Natural killer cell (primary cell): Measurements from ENCODE around the gene PODXL. TPM values are rescaled to one million over a fixed set of nuclear protein-coding genes. Genes with fewer than 3 reads are reported as not detected.

Source experiments
- ATAC-seq, 3 donors: fragments of 150-1000 bp in 2 of 3; fragments of 200-7000 bp in 1 of 3; cut with Tn5 transposase; 1 replicate in 1 of 3; 2 replicates in 2 of 3; pipeline ENCODE4 v1.10.0; 2021; ENCODE audit warnings: mild to moderate bottlenecking in 2 of 3, moderate library complexity in 2 of 3
- DNase-seq, 2 donors: peaks; one replicate each; pipeline versions ENCODE4 v3.0.0 to v3.0.0-alpha.2; 2013 to 2021; ENCODE audit warnings: mixed read lengths in 1 of 2
- H3K27ac ChIP-seq: one replicate; pipeline ENCODE4 v1.5.1; 2013; ENCODE audit warnings: mild to moderate bottlenecking, low read length
- H3K27me3 ChIP-seq: one replicate; pipeline ENCODE4 v1.6.1; 2013; ENCODE audit warnings: low read length; ENCODE audit not compliant: control insufficient read depth, insufficient read depth
- H3K36me3 ChIP-seq: one replicate; pipeline ENCODE4 v1.6.1; 2013; ENCODE audit warnings: low read length; ENCODE audit not compliant: control insufficient read depth, insufficient read depth
- H3K4me1 ChIP-seq: one replicate; pipeline ENCODE4 v1.6.1; 2013; ENCODE audit warnings: low read length; ENCODE audit not compliant: control insufficient read depth, insufficient read depth
- H3K4me3 ChIP-seq: one replicate; pipeline ENCODE4 v1.5.1; 2013; ENCODE audit warnings: low read length
- H3K9me3 ChIP-seq: one replicate; pipeline ENCODE4 v1.6.1; 2013; ENCODE audit warnings: low read length; ENCODE audit not compliant: control insufficient read depth, insufficient read depth
- H3K27ac Mint-ChIP-seq, 2 donors: one replicate each; pipeline ENCODE4 v1.8.0; 2022; ENCODE audit warnings: mild to moderate bottlenecking in 2 of 2, mixed read lengths in 2 of 2, moderate library complexity in 1 of 2
- H3K27me3 Mint-ChIP-seq, 2 donors: one replicate each; pipeline ENCODE4 v1.8.0; 2022; ENCODE audit warnings: low read depth in 2 of 2, mixed read lengths in 2 of 2
- H3K36me3 Mint-ChIP-seq: one replicate; pipeline ENCODE4 v1.8.0; 2022; ENCODE audit warnings: mixed read lengths
- H3K4me1 Mint-ChIP-seq, 2 donors: one replicate each; pipeline ENCODE4 v1.8.0; 2022; ENCODE audit warnings: mixed read lengths in 2 of 2
- H3K4me3 Mint-ChIP-seq: one replicate; pipeline ENCODE4 v1.8.0; 2022; ENCODE audit warnings: mild to moderate bottlenecking, moderate library complexity, mixed read lengths
- H3K9me3 Mint-ChIP-seq, 2 donors: one replicate each; pipeline ENCODE4 v1.8.0; 2022; ENCODE audit warnings: mixed read lengths in 2 of 2
- WGBS: methylation state at CpG from one replicate; pipeline ENCODE4 v1.1.7; 2013; ENCODE audit warnings: missing lambda C conversion rate; ENCODE audit not compliant: insufficient coverage; 5-methylcytosine and 5-hydroxymethylcytosine counted together
- intact Hi-C: fragments of 100-400 bp; cut with micrococcal nuclease; formaldehyde crosslinking; loops from one replicate; pipeline ENCODE4 v1.14.2; 2022
- total RNA-seq, 4 donors: library from RNA; stranded (reverse); fragments of 120-200 nt in 1 of 4; gene quantifications; one replicate each; pipeline versions ENCODE4 v1.2.3 to v1.2.4, GENCODE V29; 2013 to 2022
- TF ChIP-seq, protein P1 (sequence below): fragments of 200-600 bp; IDR thresholded peaks from one replicate; pipeline ENCODE4 v1.8.0; 2022; ENCODE audit warnings: antibody characterized with exemption

Gene PODXL
- total RNA-seq, 3 donors from 2014 or later (not counting 1 experiment from before 2014, with no cell fraction given), result 0.35 to 1.4 (median 0.88) TPM

DNA sequence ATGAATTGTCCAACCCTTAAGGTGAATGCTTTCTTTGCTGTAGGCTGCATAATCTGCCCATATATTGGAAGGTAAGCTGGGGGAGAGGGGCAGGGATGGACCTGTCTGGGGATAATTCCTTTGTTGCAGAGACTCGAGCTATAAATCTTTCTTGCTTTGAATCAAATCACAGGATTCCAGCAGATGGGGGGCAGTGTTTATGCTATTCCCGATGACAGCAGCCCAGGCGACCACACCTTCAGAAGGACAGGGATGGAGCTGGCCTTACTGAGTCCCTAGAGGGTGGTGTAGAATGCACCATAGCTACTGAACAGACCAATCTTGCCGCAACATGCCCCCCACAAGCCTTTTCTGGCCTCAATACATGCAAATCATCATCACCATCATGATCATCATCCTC lies 2.5 kb downstream of the PODXL start:
- Mint-ChIP-seq H3K4me1 (peaks cover 12 to 13% of the 10 kb centered on the region in 2 donors), H3K9me3 (no peaks in the 10 kb centered on the region), H3K27ac (no peak overlapping the region), H3K27me3 (peaks cover 10 to 33% of the 10 kb centered on the region in 2 donors), H3K4me3 (no peak overlapping the region), H3K36me3 (no peaks in the 10 kb centered on the region)
- 81% methylated on average over 4 of the region's 4 CpGs for WGBS
- Histone ChIP-seq H3K9me3 (no peaks in the 10 kb centered on the region), H3K4me1 (peaks cover 23% of the 10 kb centered on the region), H3K27ac (no peak overlapping the region), H3K4me3 (no peak overlapping the region), H3K36me3 (no peaks in the 10 kb centered on the region), H3K27me3 (peaks cover 33% of the 10 kb centered on the region)
- TF ChIP-seq, protein P1, sequence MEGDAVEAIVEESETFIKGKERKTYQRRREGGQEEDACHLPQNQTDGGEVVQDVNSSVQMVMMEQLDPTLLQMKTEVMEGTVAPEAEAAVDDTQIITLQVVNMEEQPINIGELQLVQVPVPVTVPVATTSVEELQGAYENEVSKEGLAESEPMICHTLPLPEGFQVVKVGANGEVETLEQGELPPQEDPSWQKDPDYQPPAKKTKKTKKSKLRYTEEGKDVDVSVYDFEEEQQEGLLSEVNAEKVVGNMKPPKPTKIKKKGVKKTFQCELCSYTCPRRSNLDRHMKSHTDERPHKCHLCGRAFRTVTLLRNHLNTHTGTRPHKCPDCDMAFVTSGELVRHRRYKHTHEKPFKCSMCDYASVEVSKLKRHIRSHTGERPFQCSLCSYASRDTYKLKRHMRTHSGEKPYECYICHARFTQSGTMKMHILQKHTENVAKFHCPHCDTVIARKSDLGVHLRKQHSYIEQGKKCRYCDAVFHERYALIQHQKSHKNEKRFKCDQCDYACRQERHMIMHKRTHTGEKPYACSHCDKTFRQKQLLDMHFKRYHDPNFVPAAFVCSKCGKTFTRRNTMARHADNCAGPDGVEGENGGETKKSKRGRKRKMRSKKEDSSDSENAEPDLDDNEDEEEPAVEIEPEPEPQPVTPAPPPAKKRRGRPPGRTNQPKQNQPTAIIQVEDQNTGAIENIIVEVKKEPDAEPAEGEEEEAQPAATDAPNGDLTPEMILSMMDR, result no peak
- ATAC-seq (no peak), DNase-seq (no peak)
- intact Hi-C loops, result no loop called here

DNA sequence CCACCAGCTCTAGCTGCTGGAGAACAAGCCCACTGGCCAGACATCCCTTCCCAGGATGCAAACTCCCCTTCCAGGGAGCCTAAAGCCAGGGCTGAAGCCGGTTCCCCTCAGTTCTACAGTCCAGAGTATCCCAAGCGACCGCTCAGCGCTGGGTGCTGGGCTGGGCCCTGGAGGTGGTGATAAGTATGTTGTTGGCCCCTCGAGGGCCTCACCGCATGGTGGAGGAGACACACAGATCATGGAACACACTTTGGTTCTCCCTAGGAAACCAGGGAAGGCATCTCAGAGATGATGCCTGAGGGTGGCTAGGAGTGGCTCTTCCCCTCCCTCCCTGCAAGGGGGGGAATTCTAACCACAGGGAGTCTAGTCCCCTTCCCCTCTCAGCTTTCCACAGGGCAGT lies 4.4 kb downstream of the PODXL start:
- WGBS, result 94% methylated on average over 6 of the region's 6 CpGs
- Mint-ChIP-seq H3K27ac (no peak overlapping the region), H3K4me1 (peaks cover 6 to 15% of the 10 kb centered on the region in 2 donors), H3K9me3 (no peaks in the 10 kb centered on the region), H3K4me3 (no peak overlapping the region), H3K27me3 (peaks cover 10 to 30% of the 10 kb centered on the region in 2 donors), H3K36me3 (no peaks in the 10 kb centered on the region)
- TF ChIP-seq, protein P1, result no peak
- no peaks in the 10 kb centered on the region for H3K9me3 ChIP-seq
- ATAC-seq, result no peak
- intact Hi-C loops, result no loop called here
- peaks cover 16% of the 10 kb centered on the region for H3K4me1 ChIP-seq
- no peak overlapping the region for H3K27ac ChIP-seq
- H3K27me3 ChIP-seq, result peaks cover 20% of the 10 kb centered on the region
- no peak for DNase-seq
- H3K4me3 ChIP-seq, result no peak overlapping the region
- no peaks in the 10 kb centered on the region for H3K36me3 ChIP-seq

DNA sequence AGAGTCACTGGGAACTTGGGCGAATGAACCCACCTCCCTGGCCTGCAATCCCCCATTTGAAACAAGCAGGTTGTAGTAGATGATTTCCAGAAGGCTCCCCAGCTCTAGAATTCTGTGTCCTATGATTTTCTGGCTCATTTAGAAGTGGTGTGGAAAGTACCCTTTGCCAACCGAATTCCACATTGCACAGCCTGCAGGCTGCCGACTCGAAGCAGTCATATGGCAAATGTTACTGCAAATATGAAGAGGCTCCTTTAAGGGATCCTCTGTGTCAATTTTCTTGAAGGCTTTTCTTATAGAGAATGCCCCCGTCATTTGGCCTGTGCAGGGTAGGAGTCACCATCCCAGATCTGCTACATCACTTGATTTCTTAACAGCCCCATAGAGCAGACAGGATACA lies 5.6 kb downstream of the PODXL start:
- WGBS, result 94% methylated on average over 5 of the region's 5 CpGs
- TF ChIP-seq, protein P1, result no peak
- Histone ChIP-seq H3K36me3 (no peaks in the 10 kb centered on the region), H3K27ac (no peak overlapping the region), H3K27me3 (peaks cover 16% of the 10 kb centered on the region), H3K9me3 (no peaks in the 10 kb centered on the region), H3K4me1 (peaks cover 10% of the 10 kb centered on the region), H3K4me3 (no peak overlapping the region)
- Mint-ChIP-seq H3K27me3 (peaks cover 10 to 28% of the 10 kb centered on the region in 2 donors), H3K27ac (no peak overlapping the region), H3K9me3 (no peaks in the 10 kb centered on the region), H3K4me1 (peaks cover 3 to 10% of the 10 kb centered on the region in 2 donors), H3K4me3 (no peak overlapping the region), H3K36me3 (no peaks in the 10 kb centered on the region)
- no peak for DNase-seq
- intact Hi-C loops, result no loop called here
- no peak for ATAC-seq

- Mint-ChIP-seq H3K4me1 (peaks cover 0 to 5% of the 10 kb centered on the region in 2 donors), H3K27me3 (peaks cover 0 to 17% of the 10 kb centered on the region in 2 donors), H3K27ac (no peak overlapping the region), H3K4me3 (no peak overlapping the region), H3K9me3 (no peaks in the 10 kb centered on the region), H3K36me3 (no peaks in the 10 kb centered on the region)
- 73% methylated on average over 2 of the region's 2 CpGs for WGBS
- Histone ChIP-seq H3K36me3 (no peaks in the 10 kb centered on the region), H3K4me1 (no peaks in the 10 kb centered on the region), H3K27ac (no peak overlapping the region), H3K27me3 (no peaks in the 10 kb centered on the region), H3K9me3 (no peaks in the 10 kb centered on the region), H3K4me3 (no peak overlapping the region)
- DNase-seq, result no peak
- TF ChIP-seq, protein P1, result no peak
- intact Hi-C loops, result no loop called here
- ATAC-seq, result no peak
These were observed 8.1 kb downstream of the PODXL start for GRCh38 chr7:131548371-131548770.
